ENCODE measurements around the gene SCYGR7. TPM values are rescaled to one million over a fixed set of nuclear protein-coding genes. Genes with fewer than 3 reads are reported as not detected.
A peak's percentile ranks its signal among the peaks of the same experiment; 100 is the strongest.

SCYGR7 gene
- total RNA-seq, 2 donors from 2014 or later: not detected

GRCh38 chr2:227759411-227760118, 31.4 kb downstream of the SCYGR7 start:
- Histone ChIP-seq H3K36me3 (no peaks in the 10 kb centered on the region), H3K9ac (ENCODE audit: low read depth in 2 of 2, low read length in 2 of 2) (no peak overlapping the region), H3K27ac (no peak overlapping the region), H3K27me3 (no peaks in the 10 kb centered on the region), H3K4me3 (no peak overlapping the region), H3K4me1 (no peaks in the 10 kb centered on the region), H3K9me3 (no peaks in the 10 kb centered on the region)
- intact Hi-C loops (cut with DNase I): loop anchor here (10.0 kb wide), 1 partner anchor 285 kb away; the partner anchor contains the start of gene AGFG1
- DNase-seq: no peak
- no peak for TF ChIP-seq CTCF (IDR thresholded peaks at IDR 0.05)

GRCh38 chr2:227761740-227762476, 33.8 kb downstream of the SCYGR7 start:
- Histone ChIP-seq H3K4me1 (no peaks in the 10 kb centered on the region), H3K4me3 (no peak overlapping the region), H3K9me3 (no peaks in the 10 kb centered on the region), H3K27me3 (no peaks in the 10 kb centered on the region), H3K9ac (ENCODE audit: low read depth in 2 of 2, low read length in 2 of 2) (peak overlapping the region in 1 of 2 donors; percentile 35), H3K27ac (peak overlapping the region; percentile 76), H3K36me3 (no peaks in the 10 kb centered on the region)
- DNase-seq: no peak
- TF ChIP-seq CTCF (IDR thresholded peaks at IDR 0.05): no peak
- intact Hi-C loops (cut with DNase I): loop anchor here (10.0 kb wide), 1 partner anchor 287 kb away; the partner anchor contains the start of gene AGFG1

GRCh38 chr2:227765788-227766372, 37.7 kb downstream of the SCYGR7 start:
- TF ChIP-seq CTCF (IDR thresholded peaks at IDR 0.05): no peak
- Histone ChIP-seq H3K4me3 (no peak overlapping the region), H3K36me3 (no peaks in the 10 kb centered on the region), H3K9ac (ENCODE audit: low read depth in 2 of 2, low read length in 2 of 2) (peak overlapping the region in 1 of 2 donors; percentile 51), H3K9me3 (no peaks in the 10 kb centered on the region), H3K27ac (no peak overlapping the region), H3K27me3 (no peaks in the 10 kb centered on the region), H3K4me1 (no peaks in the 10 kb centered on the region)
- intact Hi-C loops (cut with DNase I): loop anchor here (2.0 to 10.0 kb wide), 3 partner anchors 105 to 364 kb away; partner anchors contain the start of gene AGFG1
- no peak for DNase-seq

GRCh38 chr2:227766373-227766883, 38.3 kb downstream of the SCYGR7 start:
- intact Hi-C loops (cut with DNase I): loop anchor here (2.0 to 10.0 kb wide), 3 partner anchors 106 to 364 kb away; partner anchors contain the start of gene AGFG1
- no peak overlapping the region for H3K27ac ChIP-seq
- peak; percentile 92 for TF ChIP-seq CTCF (IDR thresholded peaks at IDR 0.05)
- no peaks in the 10 kb centered on the region for H3K4me1 ChIP-seq
- H3K27me3 ChIP-seq: no peaks in the 10 kb centered on the region
- no peak overlapping the region for H3K9ac ChIP-seq (ENCODE audit: low read depth in 2 of 2, low read length in 2 of 2)
- peak; percentile 88 for DNase-seq
- no peaks in the 10 kb centered on the region for H3K9me3 ChIP-seq
- H3K4me3 ChIP-seq: no peak overlapping the region
- H3K36me3 ChIP-seq: no peaks in the 10 kb centered on the region

- Histone ChIP-seq H3K4me3 (no peak overlapping the region), H3K9ac (ENCODE audit: low read depth in 2 of 2, low read length in 2 of 2) (no peak overlapping the region), H3K27me3 (no peaks in the 10 kb centered on the region), H3K36me3 (no peaks in the 10 kb centered on the region), H3K4me1 (no peaks in the 10 kb centered on the region), H3K9me3 (no peaks in the 10 kb centered on the region), H3K27ac (no peak overlapping the region)
- TF ChIP-seq CTCF (IDR thresholded peaks at IDR 0.05): no peak
- intact Hi-C loops (cut with DNase I): loop anchor here (2.0 to 10.0 kb wide), 3 partner anchors 107 to 366 kb away; partner anchors contain the start of gene AGFG1
- no peak for DNase-seq
Measured at GRCh38 chr2:227767830-227768229, 39.7 kb downstream of the SCYGR7 start.

All from colonic mucosa (tissue), 4 donors.